Gastrocnemius medialis (tissue), 4 donors: Measurements from ENCODE around the gene ANKDD1A. TPM values are rescaled to one million over a fixed set of nuclear protein-coding genes. Genes with fewer than 3 reads are reported as not detected.
A peak's percentile ranks its signal among the peaks of the same experiment; 100 is the strongest.

ENCODE experiments used
- ATAC-seq, 2 donors: fragments of 150-250 bp; one replicate each; pipeline ENCODE4 v1.9.1; 2016
- DNase-seq, 2 donors: peaks; one replicate each; pipeline ENCODE4 v3.0.0-alpha.2; 2019
- H3K27ac ChIP-seq, 4 donors: fragments of 200-600 bp; sonication (generic); 1 replicate in 1 of 4; 2 replicates in 3 of 4; pipeline ENCODE4 v1.5.1; 2016 to 2018; ENCODE audit warnings: mild to moderate bottlenecking in 2 of 4, moderate library complexity in 1 of 4
- H3K27me3 ChIP-seq, 3 donors: fragments of 200-600 bp; sonication (generic) in 2 of 3; 1 replicate in 1 of 3; 2 replicates in 2 of 3; pipeline versions ENCODE4 v1.5.1 to v1.6.0; 2016 to 2019; ENCODE audit warnings: mild to moderate bottlenecking in 1 of 3, moderate library complexity in 1 of 3
- H3K36me3 ChIP-seq, 2 donors: fragments of 200-600 bp; sonication (generic) in 1 of 2; one replicate each; pipeline ENCODE4 v1.5.1; 2017 to 2018
- H3K4me1 ChIP-seq, 2 donors: fragments of 200-600 bp; sonication (generic) in 1 of 2; one replicate each; pipeline ENCODE4 v1.5.1; 2016 to 2017; ENCODE audit warnings: mild to moderate bottlenecking in 2 of 2
- H3K4me3 ChIP-seq, 4 donors: fragments of 200-600 bp; sonication (generic) in 3 of 4; 1 replicate in 1 of 4; 2 replicates in 3 of 4; pipeline ENCODE4 v1.5.1; 2016 to 2019; ENCODE audit warnings: mild to moderate bottlenecking in 2 of 4
- H3K9me3 ChIP-seq, 3 donors: fragments of 200-600 bp; sonication (generic) in 2 of 3; 1 replicate in 1 of 3; 2 replicates in 2 of 3; pipeline ENCODE4 v1.5.1; 2016 to 2019
- CTCF ChIP-seq, 5 experiments: fragments of 450-650 bp in 3 of 5; fragments of 200-600 bp in 2 of 5; sonication (generic) in 2 of 5; IDR thresholded peaks in 4 of 5; conservative IDR thresholded peaks in 1 of 5; 1 replicate in 4 of 5; 2 replicates in 1 of 5; pipeline ENCODE4 v1.5.1; 2016 to 2019; ENCODE audit warnings: antibody characterized with exemption in 5 of 5, mild to moderate bottlenecking in 3 of 5, moderate library complexity in 3 of 5
- POLR2A ChIP-seq, 2 donors: fragments of 450-650 bp; IDR thresholded peaks; one replicate each; pipeline ENCODE4 v1.6.1; 2017; ENCODE audit warnings: antibody characterized with exemption in 2 of 2, mild to moderate bottlenecking in 2 of 2, moderate library complexity in 2 of 2
- in situ Hi-C, 4 donors: fragments of 200-750 bp; cut with MboI; loops; one replicate each; pipeline versions ENCODE4 v1.15.0 to v1.8.0; 2017; ENCODE audit warnings: low sequenced_read_pairs in 4 of 4
- intact Hi-C: fragments of 100-400 bp; cut with DNase I; formaldehyde crosslinking; loops from one replicate; pipeline ENCODE4 v1.15.1; 2023; ENCODE audit warnings: low total_unique reads
- total RNA-seq, 4 donors: library from RNA; depleted of rRNA; stranded (reverse); fragments of >200 nt; gene quantifications; one replicate each; pipeline versions ENCODE4 v1.1.0 to v1.2.3, GENCODE V29; 2016

ANKDD1A gene
- total RNA-seq, 4 donors from 2014 or later: 0.11 to 0.39 (median 0.36) TPM; not detected in 1

GRCh38 chr15:64905941-64906340 lies 5.8 kb upstream of the ANKDD1A start:
- in situ Hi-C loops: loop anchor here (5.0 to 25.0 kb wide), 3 partner anchors 169 to 174 kb away; no protein-coding TSS in a partner anchor

GRCh38 chr15:64906402-64906801 lies 5.3 kb upstream of the ANKDD1A start:
- H3K27ac ChIP-seq: no peak overlapping the region
- no peak overlapping the region for H3K4me3 ChIP-seq
- ATAC-seq: no peak
- in situ Hi-C loops: loop anchor here (5.0 to 25.0 kb wide), 3 partner anchors 169 to 174 kb away; no protein-coding TSS in a partner anchor
- H3K4me1 ChIP-seq: no peaks in the 10 kb centered on the region
- no peaks in the 10 kb centered on the region for H3K36me3 ChIP-seq
- no peak for DNase-seq
- intact Hi-C loops: no loop called here
- H3K27me3 ChIP-seq: peaks cover 8 to 22% (median 9%) of the 10 kb centered on the region in 3 donors
- H3K9me3 ChIP-seq: no peaks in the 10 kb centered on the region
- TF ChIP-seq POLR2A (IDR thresholded peaks at IDR 0.05) (no peak), CTCF (IDR thresholded peaks at IDR 0.05 in 4 of 5, conservative IDR thresholded peaks at IDR 0.05 in 1 of 5) (no peak)

More at GRCh38 chr15:64905941-64906340, 5.8 kb upstream of the ANKDD1A start:
- DNase-seq (no peak), ATAC-seq (no peak)
- Histone ChIP-seq H3K4me1 (no peaks in the 10 kb centered on the region), H3K27me3 (peaks cover 8 to 17% (median 9%) of the 10 kb centered on the region in 3 donors), H3K27ac (no peak overlapping the region), H3K36me3 (no peaks in the 10 kb centered on the region), H3K4me3 (no peak overlapping the region), H3K9me3 (no peaks in the 10 kb centered on the region)
- intact Hi-C loops: loop anchor here (1.0 kb wide), 1 partner anchor 175 kb away; no protein-coding TSS in a partner anchor
- TF ChIP-seq CTCF (IDR thresholded peaks at IDR 0.05 in 4 of 5, conservative IDR thresholded peaks at IDR 0.05 in 1 of 5) (no peak), POLR2A (IDR thresholded peaks at IDR 0.05) (no peak)

- Histone ChIP-seq H3K4me3 (no peak overlapping the region), H3K36me3 (no peaks in the 10 kb centered on the region), H3K27me3 (peaks cover 8 to 23% (median 9%) of the 10 kb centered on the region in 3 donors), H3K4me1 (no peaks in the 10 kb centered on the region), H3K27ac (no peak overlapping the region), H3K9me3 (no peaks in the 10 kb centered on the region)
- TF ChIP-seq CTCF (IDR thresholded peaks at IDR 0.05 in 4 of 5, conservative IDR thresholded peaks at IDR 0.05 in 1 of 5): no peak
- TF ChIP-seq POLR2A (IDR thresholded peaks at IDR 0.05): no peak
- intact Hi-C loops: no loop called here
- in situ Hi-C loops: loop anchor here (5.0 to 25.0 kb wide), 3 partner anchors 171 to 176 kb away; no protein-coding TSS in a partner anchor
- no peak for DNase-seq
- ATAC-seq: no peak
These were observed 3.7 kb upstream of the ANKDD1A start for GRCh38 chr15:64907991-64908390.

- peaks cover 8 to 23% (median 9%) of the 10 kb centered on the region in 3 donors for H3K27me3 ChIP-seq
- in situ Hi-C loops (loop anchor here (5.0 to 25.0 kb wide), 3 partner anchors 172 to 177 kb away; no protein-coding TSS in a partner anchor), intact Hi-C loops (no loop called here)
- no peaks in the 10 kb centered on the region for H3K9me3 ChIP-seq
- no peak for DNase-seq
- ATAC-seq: no peak
- no peaks in the 10 kb centered on the region for H3K4me1 ChIP-seq
- no peak overlapping the region for H3K4me3 ChIP-seq
- no peaks in the 10 kb centered on the region for H3K36me3 ChIP-seq
- TF ChIP-seq POLR2A (IDR thresholded peaks at IDR 0.05): no peak
- no peak overlapping the region for H3K27ac ChIP-seq
These were observed 2.2 kb upstream of the ANKDD1A start for GRCh38 chr15:64909546-64909945.

GRCh38 chr15:64912379-64913325 lies 950 bp downstream of the ANKDD1A start:
- Histone ChIP-seq H3K36me3 (no peaks in the 10 kb centered on the region), H3K27me3 (peaks cover 8 to 23% (median 9%) of the 10 kb centered on the region in 3 donors), H3K9me3 (no peaks in the 10 kb centered on the region), H3K27ac (no peak overlapping the region), H3K4me3 (peak overlapping the region in 1 of 4 donors; percentile 60), H3K4me1 (no peaks in the 10 kb centered on the region)
- no peak for DNase-seq
- in situ Hi-C loops (loop anchor here in 1 of 4 donors (25.0 kb wide), 1 partner anchor 175 kb away; no protein-coding TSS in a partner anchor), intact Hi-C loops (no loop called here)
- TF ChIP-seq POLR2A (IDR thresholded peaks at IDR 0.05) (no peak), CTCF (IDR thresholded peaks at IDR 0.05 in 4 of 5, conservative IDR thresholded peaks at IDR 0.05 in 1 of 5) (no peak)
- ATAC-seq: no peak
